KOPT-K1 (cell line): ENCODE data around the gene REEP1.

ENCODE experiments used
- H3K27ac ChIP-seq: fragments of 200-600 bp; sonication (generic); 2 replicates; pipeline ENCODE4 v1.5.1; 2016; ENCODE audit warnings: antibody characterized with exemption, mild to moderate bottlenecking, low read depth, low read length; ENCODE audit not compliant: poor library complexity, severe bottlenecking
- H3K36me3 ChIP-seq: fragments of 200-600 bp; sonication (generic); 2 replicates; pipeline ENCODE4 v1.5.1; 2017; ENCODE audit warnings: antibody characterized with exemption, mild to moderate bottlenecking, low read length, moderate library complexity; ENCODE audit not compliant: insufficient read depth
- H3K9me3 ChIP-seq: fragments of 200-600 bp; sonication (generic); 2 replicates; pipeline ENCODE4 v1.5.1; 2017; ENCODE audit warnings: antibody characterized with exemption, low read length, mild to moderate bottlenecking; ENCODE audit not compliant: insufficient read depth, poor library complexity, severe bottlenecking

REEP1 gene

DNA sequence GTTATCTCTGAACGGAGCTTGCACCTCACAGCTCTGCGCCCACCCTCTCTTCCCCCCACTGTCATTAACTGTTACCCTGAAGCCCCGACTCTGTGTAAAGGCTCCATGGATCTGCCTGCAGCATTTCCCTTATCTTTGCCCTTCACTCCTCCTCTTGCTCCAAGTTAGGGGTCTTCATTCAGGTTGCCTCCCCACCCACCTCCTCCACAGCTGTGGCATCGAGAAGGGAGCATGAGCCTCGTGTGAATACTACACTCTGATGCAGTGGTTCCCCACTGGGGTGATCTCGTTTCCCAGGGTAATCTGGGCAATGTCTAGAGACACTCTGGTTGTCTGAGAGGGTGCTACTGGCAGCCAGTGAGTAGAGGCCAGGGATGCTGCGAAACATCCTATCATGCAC lies 51.4 kb downstream of the REEP1 start:
- Histone ChIP-seq H3K36me3 (no peaks in the 10 kb centered on the region), H3K9me3 (no peaks in the 10 kb centered on the region), H3K27ac (no peak overlapping the region)

DNA sequence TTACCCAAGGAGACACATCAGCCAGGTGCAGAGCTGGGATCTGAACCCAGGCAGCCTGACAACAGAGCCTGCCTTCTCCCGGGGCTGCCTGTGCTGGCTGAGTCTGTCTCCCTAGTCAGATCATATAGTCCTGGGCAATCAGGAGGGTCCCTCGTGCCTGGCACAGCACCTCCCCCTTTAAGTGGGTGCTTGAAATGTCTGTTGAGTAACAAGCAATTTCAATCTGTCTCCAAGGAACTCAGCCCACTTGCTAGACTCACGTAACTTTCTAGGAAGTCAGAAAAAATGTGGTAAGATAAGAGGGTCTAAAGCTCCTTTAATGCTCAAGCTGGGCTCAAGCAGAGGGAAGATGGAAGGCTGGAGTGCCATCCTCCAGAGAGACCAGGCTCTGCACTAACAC lies 51.9 kb downstream of the REEP1 start:
- Histone ChIP-seq H3K36me3 (no peaks in the 10 kb centered on the region), H3K27ac (no peak overlapping the region), H3K9me3 (no peaks in the 10 kb centered on the region)

GRCh38 chr2:86284987-86285386 lies 52.4 kb downstream of the REEP1 start:
- Histone ChIP-seq H3K9me3 (no peaks in the 10 kb centered on the region), H3K27ac (no peak overlapping the region), H3K36me3 (no peaks in the 10 kb centered on the region)

DNA sequence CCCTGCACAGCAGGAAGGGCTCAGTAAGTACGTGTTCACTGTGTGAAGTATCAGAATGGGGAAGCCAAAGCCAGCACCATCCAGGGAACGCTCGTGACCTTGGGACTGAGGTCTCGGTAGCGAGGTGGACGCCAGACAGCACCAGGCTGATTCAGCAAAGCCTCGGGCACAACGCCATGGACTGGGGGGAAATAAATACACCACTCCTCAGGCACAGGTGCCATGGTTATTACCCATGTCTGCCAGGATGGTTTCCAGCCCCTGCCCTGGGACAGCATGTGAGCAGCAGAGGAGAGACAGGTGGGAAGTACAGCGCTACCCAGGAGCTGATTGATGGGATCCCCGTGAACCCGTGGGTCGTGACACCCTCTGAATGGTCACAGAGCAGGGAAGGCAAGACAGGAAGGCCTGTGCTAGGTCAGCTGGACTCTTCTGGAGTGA lies 53.0 kb downstream of the REEP1 start:
- Histone ChIP-seq H3K27ac (no peak overlapping the region), H3K9me3 (no peaks in the 10 kb centered on the region), H3K36me3 (no peaks in the 10 kb centered on the region)

GRCh38 chr2:86283411-86284030 lies 53.9 kb downstream of the REEP1 start:
- Histone ChIP-seq H3K9me3 (no peaks in the 10 kb centered on the region), H3K27ac (no peak overlapping the region), H3K36me3 (no peaks in the 10 kb centered on the region)

- H3K36me3 ChIP-seq = no peaks in the 10 kb centered on the region
- no peaks in the 10 kb centered on the region for H3K9me3 ChIP-seq
- no peak overlapping the region for H3K27ac ChIP-seq
These were observed 56.2 kb downstream of the REEP1 start for GRCh38 chr2:86281066-86281700.

- no peaks in the 10 kb centered on the region for H3K36me3 ChIP-seq
- no peak overlapping the region for H3K27ac ChIP-seq
- H3K9me3 ChIP-seq = no peaks in the 10 kb centered on the region
These were observed 57.2 kb downstream of the REEP1 start for GRCh38 chr2:86280191-86280667.

GRCh38 chr2:86275962-86276361 lies 61.5 kb downstream of the REEP1 start:
- no peak overlapping the region for H3K27ac ChIP-seq
- peaks cover 19% of the 10 kb centered on the region for H3K9me3 ChIP-seq
- no peaks in the 10 kb centered on the region for H3K36me3 ChIP-seq

- Histone ChIP-seq H3K36me3 (no peaks in the 10 kb centered on the region), H3K9me3 (peaks cover 24% of the 10 kb centered on the region), H3K27ac (no peak overlapping the region)
These were observed 62.0 kb downstream of the REEP1 start for GRCh38 chr2:86275384-86275799.

DNA sequence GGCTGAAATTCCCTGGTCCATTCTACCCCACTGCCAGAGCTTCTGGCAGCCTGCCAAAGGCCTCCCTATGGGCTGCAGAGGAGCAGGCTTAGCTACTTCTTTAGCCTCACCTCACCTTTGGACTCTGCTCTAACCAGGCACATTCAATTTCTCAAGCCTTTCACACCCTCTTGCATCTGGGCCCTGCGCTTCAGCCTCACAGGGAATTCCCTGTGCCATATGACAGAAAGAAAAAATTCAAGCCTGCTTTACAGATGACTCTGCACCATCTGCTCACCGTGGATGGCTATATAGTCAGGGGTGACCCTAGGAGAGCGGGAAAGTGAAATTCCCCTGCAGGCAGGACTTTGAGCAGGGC lies 62.5 kb downstream of the REEP1 start:
- no peaks in the 10 kb centered on the region for H3K36me3 ChIP-seq
- peaks cover 28% of the 10 kb centered on the region for H3K9me3 ChIP-seq
- H3K27ac ChIP-seq = no peak overlapping the region

DNA sequence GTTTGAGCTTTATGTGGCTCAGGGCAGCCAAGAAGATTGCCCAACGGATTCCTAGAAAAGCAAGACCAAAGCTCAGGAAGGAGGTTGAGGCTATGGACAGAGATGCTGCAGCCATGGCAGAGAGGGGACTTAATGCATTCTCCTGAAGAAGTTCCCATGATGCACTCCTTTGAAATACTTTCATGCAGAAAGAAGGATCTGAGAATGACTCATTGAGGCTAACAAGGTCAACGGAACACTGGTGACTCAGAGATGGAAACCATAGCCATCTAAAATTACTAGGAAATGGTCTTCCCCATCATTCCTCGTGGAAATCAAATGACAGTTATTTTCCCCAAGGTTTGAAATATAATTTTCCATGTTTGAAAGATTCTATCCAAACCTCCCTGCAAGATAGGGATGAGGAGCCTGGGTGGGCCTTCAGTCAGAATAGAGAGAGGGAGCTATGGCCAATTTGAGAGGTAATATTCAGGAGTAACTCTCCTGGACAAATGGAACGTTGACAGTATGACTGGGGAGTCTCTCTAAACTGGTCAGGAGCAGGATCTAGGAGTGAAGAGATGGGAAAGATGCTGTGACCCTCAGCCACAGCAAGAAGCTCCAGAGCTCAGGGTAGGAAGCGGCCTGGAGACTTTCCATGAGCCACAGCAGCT lies 63.0 kb downstream of the REEP1 start:
- H3K9me3 ChIP-seq = peaks cover 29% of the 10 kb centered on the region
- H3K27ac ChIP-seq = no peak overlapping the region
- H3K36me3 ChIP-seq = no peaks in the 10 kb centered on the region

DNA sequence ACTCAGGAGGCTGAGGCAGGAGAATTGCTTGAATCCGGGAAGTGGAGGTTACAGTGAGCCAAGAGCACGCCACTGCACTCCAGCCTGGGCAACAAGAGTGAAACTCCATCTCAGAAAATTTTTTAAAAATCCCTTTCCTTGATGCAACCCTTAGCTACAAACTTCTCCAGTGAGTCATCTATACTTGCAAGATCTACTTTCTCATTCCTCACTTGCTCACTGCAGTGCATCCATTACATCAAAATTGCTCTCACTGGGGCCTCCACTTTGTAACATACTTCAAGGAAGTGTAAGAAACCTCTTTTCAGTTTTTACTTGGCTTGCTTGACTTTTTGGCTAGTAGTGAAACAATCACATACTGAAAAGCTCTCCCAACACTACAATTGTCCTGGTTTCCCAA lies 65.3 kb downstream of the REEP1 start:
- Histone ChIP-seq H3K36me3 (no peaks in the 10 kb centered on the region), H3K9me3 (peaks cover 33% of the 10 kb centered on the region), H3K27ac (no peak overlapping the region)

GRCh38 chr2:86271248-86271647 lies 66.2 kb downstream of the REEP1 start:
- no peak overlapping the region for H3K27ac ChIP-seq
- no peaks in the 10 kb centered on the region for H3K36me3 ChIP-seq
- H3K9me3 ChIP-seq = peaks cover 33% of the 10 kb centered on the region

GRCh38 chr2:86263956-86264355 lies 73.5 kb downstream of the REEP1 start:
- Histone ChIP-seq H3K9me3 (peaks cover 4% of the 10 kb centered on the region), H3K27ac (no peak overlapping the region), H3K36me3 (no peaks in the 10 kb centered on the region)

- no peak overlapping the region for H3K27ac ChIP-seq
These were observed 76.4 kb downstream of the REEP1 start for GRCh38 chr2:86260978-86261377.

GRCh38 chr2:86258106-86258505 lies 79.3 kb downstream of the REEP1 start:
- H3K9me3 ChIP-seq = no peaks in the 10 kb centered on the region
- H3K36me3 ChIP-seq = no peaks in the 10 kb centered on the region
- no peak overlapping the region for H3K27ac ChIP-seq

More at GRCh38 chr2:86260978-86261377, 76.4 kb downstream of the REEP1 start:
- Histone ChIP-seq H3K36me3 (no peaks in the 10 kb centered on the region), H3K9me3 (no peaks in the 10 kb centered on the region)
